Upper lobe of left lung (tissue), 6 donors: ENCODE data around the gene FBXL17. TPM values are rescaled to one million over a fixed set of nuclear protein-coding genes. Genes with fewer than 3 reads are reported as not detected.

Experiments
- ATAC-seq, 2 donors: fragments of 200-7000 bp; cut with Tn5 transposase; one replicate each; pipeline ENCODE4 v1.9.1; 2022; ENCODE audit warnings: mild to moderate bottlenecking in 2 of 2, moderate library complexity in 2 of 2; ENCODE audit not compliant: low FRiP score in 2 of 2
- DNase-seq, 2 donors: peaks; one replicate each; pipeline ENCODE4 v3.0.0-alpha.2; 2019 to 2020
- H3K27ac ChIP-seq, 4 donors: fragments of 200-600 bp; sonication (generic); one replicate each; pipeline ENCODE4 v1.5.1; 2016 to 2019
- H3K27me3 ChIP-seq, 4 donors: fragments of 200-600 bp; sonication (generic); one replicate each; pipeline ENCODE4 v1.5.1; 2017 to 2019
- H3K36me3 ChIP-seq, 4 donors: fragments of 200-600 bp; sonication (generic); one replicate each; pipeline ENCODE4 v1.5.1; 2016 to 2019
- H3K4me1 ChIP-seq, 4 donors: fragments of 200-600 bp; sonication (generic); one replicate each; pipeline ENCODE4 v1.5.1; 2018 to 2019
- H3K4me3 ChIP-seq, 4 donors: fragments of 200-600 bp; sonication (generic); one replicate each; pipeline ENCODE4 v1.5.1; 2017 to 2019; ENCODE audit warnings: mild to moderate bottlenecking in 2 of 4, moderate library complexity in 1 of 4
- H3K9me3 ChIP-seq, 4 donors: fragments of 200-600 bp; sonication (generic); one replicate each; pipeline ENCODE4 v1.5.1; 2018 to 2019
- CTCF ChIP-seq, 6 experiments: fragments of 450-650 bp in 4 of 6; fragments of 200-600 bp in 2 of 6; sonication (generic) in 2 of 6; IDR thresholded peaks; one replicate each; pipeline ENCODE4 v1.5.1; 2016 to 2019; ENCODE audit warnings: antibody characterized with exemption in 6 of 6
- EP300 ChIP-seq, 4 donors: sonication (generic); formaldehyde crosslinking; IDR thresholded peaks; one replicate each; pipeline ENCODE4 v1.5.1; 2017; ENCODE audit warnings: antibody characterized with exemption in 4 of 4, control low read depth in 2 of 4
- POLR2A ChIP-seq, 4 donors: fragments of 450-650 bp; IDR thresholded peaks; one replicate each; pipeline ENCODE4 v1.5.1; 2016 to 2017; ENCODE audit warnings: antibody characterized with exemption in 4 of 4, mild to moderate bottlenecking in 2 of 4
- POLR2AphosphoS5 ChIP-seq, 2 donors: sonication (generic); formaldehyde crosslinking; IDR thresholded peaks; one replicate each; pipeline ENCODE4 v1.5.1; 2017; ENCODE audit warnings: antibody characterized with exemption in 2 of 2
- WGBS, 2 donors: methylation state at CpG; one replicate each; pipeline ENCODE4 v1.1.5; 2017 to 2018; 5-methylcytosine and 5-hydroxymethylcytosine counted together
- total RNA-seq, 6 donors: library from RNA; depleted of rRNA in 4 of 6; stranded (reverse); fragments of >200 nt in 4 of 6; gene quantifications; one replicate each; pipeline versions ENCODE4 v1.1.0 to v1.2.1, GENCODE V29; 2016 to 2021
- donor health status: DM: no; HTN: no; CAD: no; lungs with moderate emphysema.
- donor health status: DM: no; HTN: yes; CAD: no; lungs with severe emphysema.

FBXL17 gene
- total RNA-seq, 6 donors from 2014 or later = 10.0 to 47.1 (median 16.9) TPM

GRCh38 chr5:107971846-107972245 is 410.1 kb downstream of the FBXL17 start:
- WGBS, 2 donors = 96% methylated on average over 1 of the region's 1 CpG

GRCh38 chr5:107969847-107970246 is 412.1 kb downstream of the FBXL17 start:
- no peaks in the 10 kb centered on the region for H3K36me3 ChIP-seq
- no peak for ATAC-seq
- no peak overlapping the region for H3K4me3 ChIP-seq
- TF ChIP-seq EP300 (IDR thresholded peaks at IDR 0.05) (no peak), POLR2A (IDR thresholded peaks at IDR 0.05) (no peak), CTCF (IDR thresholded peaks at IDR 0.05) (no peak), POLR2AphosphoS5 (IDR thresholded peaks at IDR 0.05) (no peak)
- H3K27me3 ChIP-seq = no peaks in the 10 kb centered on the region
- no peaks in the 10 kb centered on the region for H3K9me3 ChIP-seq
- no peaks in the 10 kb centered on the region for H3K4me1 ChIP-seq
- H3K27ac ChIP-seq = no peak overlapping the region
- no peak for DNase-seq

More at GRCh38 chr5:107971846-107972245, 410.1 kb downstream of the FBXL17 start:
- Histone ChIP-seq H3K27me3 (no peaks in the 10 kb centered on the region), H3K27ac (no peak overlapping the region), H3K4me3 (no peak overlapping the region), H3K36me3 (no peaks in the 10 kb centered on the region), H3K4me1 (no peaks in the 10 kb centered on the region), H3K9me3 (no peaks in the 10 kb centered on the region)
- DNase-seq = no peak
- no peak for ATAC-seq
- TF ChIP-seq EP300 (IDR thresholded peaks at IDR 0.05) = no peak
- no peak for TF ChIP-seq CTCF (IDR thresholded peaks at IDR 0.05)
- TF ChIP-seq POLR2AphosphoS5 (IDR thresholded peaks at IDR 0.05) = no peak
- TF ChIP-seq POLR2A (IDR thresholded peaks at IDR 0.05) = no peak

- no peaks in the 10 kb centered on the region for H3K36me3 ChIP-seq
- WGBS, 2 donors = 81 to 86% methylated on average over 4 of the region's 4 CpGs
- TF ChIP-seq CTCF (IDR thresholded peaks at IDR 0.05) (no peak), POLR2A (IDR thresholded peaks at IDR 0.05) (no peak), POLR2AphosphoS5 (IDR thresholded peaks at IDR 0.05) (no peak), EP300 (IDR thresholded peaks at IDR 0.05) (no peak)
- no peak overlapping the region for H3K4me3 ChIP-seq
- DNase-seq (no peak), ATAC-seq (no peak)
- no peaks in the 10 kb centered on the region for H3K9me3 ChIP-seq
- no peaks in the 10 kb centered on the region for H3K27me3 ChIP-seq
- no peaks in the 10 kb centered on the region for H3K4me1 ChIP-seq
- no peak overlapping the region for H3K27ac ChIP-seq
Measured at GRCh38 chr5:107968998-107969397, 412.9 kb downstream of the FBXL17 start.

GRCh38 chr5:107968406-107968843 is 413.5 kb downstream of the FBXL17 start:
- TF ChIP-seq POLR2AphosphoS5 (IDR thresholded peaks at IDR 0.05) (no peak), POLR2A (IDR thresholded peaks at IDR 0.05) (no peak), EP300 (IDR thresholded peaks at IDR 0.05) (no peak), CTCF (IDR thresholded peaks at IDR 0.05) (no peak)
- ATAC-seq (no peak), DNase-seq (no peak)
- no peak overlapping the region for H3K27ac ChIP-seq
- H3K4me3 ChIP-seq = no peak overlapping the region
- H3K4me1 ChIP-seq = no peaks in the 10 kb centered on the region
- no peaks in the 10 kb centered on the region for H3K27me3 ChIP-seq
- no peaks in the 10 kb centered on the region for H3K9me3 ChIP-seq
- no peaks in the 10 kb centered on the region for H3K36me3 ChIP-seq

- WGBS, 2 donors = 85 to 88% methylated on average over 1 of the region's 1 CpG
- TF ChIP-seq POLR2AphosphoS5 (IDR thresholded peaks at IDR 0.05) = no peak
- no peak for TF ChIP-seq CTCF (IDR thresholded peaks at IDR 0.05)
- no peak for TF ChIP-seq EP300 (IDR thresholded peaks at IDR 0.05)
- no peak for TF ChIP-seq POLR2A (IDR thresholded peaks at IDR 0.05)
- ATAC-seq (no peak), DNase-seq (no peak)
- Histone ChIP-seq H3K27me3 (no peaks in the 10 kb centered on the region), H3K36me3 (no peaks in the 10 kb centered on the region), H3K27ac (no peak overlapping the region), H3K4me3 (no peak overlapping the region), H3K4me1 (no peaks in the 10 kb centered on the region), H3K9me3 (no peaks in the 10 kb centered on the region)
Measured at GRCh38 chr5:107966201-107966600, 415.7 kb downstream of the FBXL17 start.
